Measurements from ENCODE around the gene RESP18.

The RESP18 gene

GRCh38 chr2:219362072-219362471, 29.5 kb upstream of the RESP18 start:
- TF ChIP-seq ZFX (IDR thresholded peaks at IDR 0.05; ENCODE audit: borderline replicate concordance) (no peak), CTCF (IDR thresholded peaks at IDR 0.05) (no peak)
- no peak overlapping the region for H3K27ac ChIP-seq

GRCh38 chr2:219358170-219359075, 25.9 kb upstream of the RESP18 start:
- TF ChIP-seq ZFX (IDR thresholded peaks at IDR 0.05; ENCODE audit: borderline replicate concordance) (no peak), CTCF (IDR thresholded peaks at IDR 0.05) (no peak)
- H3K27ac ChIP-seq, result no peak overlapping the region

- no peak overlapping the region for H3K27ac ChIP-seq
- TF ChIP-seq CTCF (IDR thresholded peaks at IDR 0.05) (no peak), ZFX (IDR thresholded peaks at IDR 0.05; ENCODE audit: borderline replicate concordance) (no peak)
Measured at GRCh38 chr2:219356834-219357233, 24.3 kb upstream of the RESP18 start.

GRCh38 chr2:219354582-219354981, 22.0 kb upstream of the RESP18 start:
- TF ChIP-seq ZFX (IDR thresholded peaks at IDR 0.05; ENCODE audit: borderline replicate concordance), result no peak
- TF ChIP-seq CTCF (IDR thresholded peaks at IDR 0.05), result no peak
- no peak overlapping the region for H3K27ac ChIP-seq

- TF ChIP-seq CTCF (IDR thresholded peaks at IDR 0.05), result no peak
- no peak for TF ChIP-seq ZFX (IDR thresholded peaks at IDR 0.05; ENCODE audit: borderline replicate concordance)
- no peak overlapping the region for H3K27ac ChIP-seq
Measured at GRCh38 chr2:219353129-219353528, 20.6 kb upstream of the RESP18 start.

GRCh38 chr2:219352448-219353023, 20.0 kb upstream of the RESP18 start:
- H3K27ac ChIP-seq, result no peak overlapping the region
- TF ChIP-seq CTCF (IDR thresholded peaks at IDR 0.05) (peak; percentile 81), ZFX (IDR thresholded peaks at IDR 0.05; ENCODE audit: borderline replicate concordance) (no peak)

GRCh38 chr2:219350710-219351221, 18.2 kb upstream of the RESP18 start:
- no peak for TF ChIP-seq ZFX (IDR thresholded peaks at IDR 0.05; ENCODE audit: borderline replicate concordance)
- TF ChIP-seq CTCF (IDR thresholded peaks at IDR 0.05), result no peak

More at GRCh38 chr2:219350710-219351221, 18.2 kb upstream of the RESP18 start:
- no peak overlapping the region for H3K27ac ChIP-seq

Data from 22Rv1 (cell line).